NCI-H345 (cell line): Measurements from ENCODE around the gene ZNF37A.
"Not testable (repeated sequence)": the region's sequence is repeated elsewhere in the genome, so short reads cannot be mapped to it uniquely, and the experiment has no call there.

Experiments
- DNase-seq: peaks from one replicate; lab custom pipeline; 2025; lab: John Stamatoyannopoulos, UW

ZNF37A gene

DNA sequence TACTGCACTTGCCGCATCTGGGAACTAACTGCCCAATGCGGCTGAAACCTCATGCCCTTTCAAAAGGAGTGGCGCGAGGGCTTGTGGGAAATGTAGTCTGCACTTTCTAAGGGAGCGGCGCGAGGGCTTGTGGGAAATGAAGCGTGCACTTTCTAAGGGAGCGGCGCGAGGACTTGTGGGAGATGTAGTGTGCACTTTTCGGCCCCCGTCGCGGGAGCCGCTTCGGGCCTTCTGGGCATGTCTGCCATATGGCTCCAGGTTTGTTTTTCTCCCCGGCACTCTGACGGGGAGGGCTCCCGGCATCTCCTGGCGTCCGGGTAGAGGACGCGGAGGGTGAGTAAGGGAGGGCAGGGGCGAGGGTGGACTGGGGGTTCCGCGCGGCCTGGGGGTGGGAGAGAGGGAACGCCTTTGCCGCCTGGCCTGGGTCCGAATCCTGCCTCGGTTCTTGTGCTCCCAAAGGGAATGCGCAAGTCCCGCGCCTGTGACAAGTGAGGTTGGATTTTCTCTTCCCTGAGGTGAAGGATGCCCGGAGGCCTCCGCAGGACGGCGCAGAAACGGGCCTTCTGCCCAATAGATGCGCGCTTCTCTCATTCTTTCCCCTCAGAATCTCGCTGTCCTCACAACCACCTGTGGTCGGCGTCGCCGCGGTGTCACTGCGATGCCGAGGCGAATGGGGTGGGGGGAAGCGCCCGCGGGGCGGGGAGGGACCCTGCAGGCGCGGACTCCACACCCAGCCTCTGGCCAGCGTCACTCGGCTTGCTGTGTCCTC lies at the start of gene ZNF37A:
ZNF37A (plus strand) TSS at position 180 of the 769 bp plus-strand sequence. CDS start 2,281 bp downstream, outside the sequence.
- DNase-seq, result peak; percentile 94

DNA sequence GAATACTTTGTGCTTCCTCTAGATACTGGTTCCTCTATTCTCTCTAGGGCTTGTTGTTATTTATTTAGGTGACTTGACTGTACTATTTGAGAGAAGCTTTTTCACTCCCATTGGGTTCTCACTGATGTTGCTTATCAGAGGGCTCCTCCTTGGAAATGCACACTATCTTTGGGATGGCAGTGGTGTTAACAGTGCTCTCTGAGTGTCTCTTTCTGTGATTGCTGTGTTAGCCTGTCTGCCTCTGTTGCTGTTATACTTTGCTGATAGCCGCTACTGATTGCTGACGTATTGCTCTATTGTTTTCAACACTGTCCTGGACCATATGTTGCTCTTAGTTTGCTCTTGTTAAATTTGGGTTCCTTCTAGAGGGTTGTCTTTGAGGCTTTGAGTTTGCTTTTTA lies 49.0 kb upstream of the ZNF37A start:
- DNase-seq, result no peak

DNA sequence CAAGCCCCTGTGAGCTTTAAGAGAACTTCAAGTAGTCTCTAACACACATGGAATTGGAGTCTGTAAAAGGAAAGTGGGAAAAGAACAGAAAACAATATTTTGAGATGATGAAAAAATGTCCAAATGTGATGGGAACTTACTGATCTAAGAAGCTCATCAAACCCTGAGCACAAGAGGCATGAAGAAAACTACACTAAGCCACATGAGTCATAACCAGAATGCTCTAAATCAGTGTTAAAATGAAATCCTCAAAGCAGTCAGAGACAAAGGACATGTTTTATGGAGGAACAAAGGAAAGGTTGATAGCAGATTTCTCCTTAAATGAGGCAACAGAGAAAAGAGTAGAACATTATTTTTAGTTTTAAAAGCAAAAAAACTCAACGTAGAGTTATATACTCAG lies 46.5 kb upstream of the ZNF37A start:
- DNase-seq, result no peak

DNA sequence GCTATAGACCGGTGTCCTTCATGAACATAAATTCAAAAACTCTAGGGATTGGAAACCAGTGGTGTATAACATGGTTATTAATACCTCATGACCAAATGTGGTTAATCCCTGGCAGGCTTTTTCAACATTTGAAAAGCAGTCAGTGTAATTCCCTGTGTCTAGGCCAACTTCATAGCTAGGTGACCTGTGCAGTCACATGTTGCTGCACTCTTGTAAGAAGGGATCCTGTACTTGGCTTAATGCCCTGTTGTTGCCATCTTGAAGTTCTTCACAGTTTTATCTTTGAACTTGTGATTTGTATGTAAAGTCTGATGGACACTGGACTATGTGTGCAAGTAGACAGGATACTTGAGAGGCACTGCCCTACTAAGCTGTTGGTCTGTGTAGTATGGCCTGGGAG lies 43.9 kb upstream of the ZNF37A start:
- DNase-seq, result no peak

- no peak for DNase-seq
These were observed 39.8 kb upstream of the ZNF37A start for GRCh38 chr10:38054361-38054797.

DNA sequence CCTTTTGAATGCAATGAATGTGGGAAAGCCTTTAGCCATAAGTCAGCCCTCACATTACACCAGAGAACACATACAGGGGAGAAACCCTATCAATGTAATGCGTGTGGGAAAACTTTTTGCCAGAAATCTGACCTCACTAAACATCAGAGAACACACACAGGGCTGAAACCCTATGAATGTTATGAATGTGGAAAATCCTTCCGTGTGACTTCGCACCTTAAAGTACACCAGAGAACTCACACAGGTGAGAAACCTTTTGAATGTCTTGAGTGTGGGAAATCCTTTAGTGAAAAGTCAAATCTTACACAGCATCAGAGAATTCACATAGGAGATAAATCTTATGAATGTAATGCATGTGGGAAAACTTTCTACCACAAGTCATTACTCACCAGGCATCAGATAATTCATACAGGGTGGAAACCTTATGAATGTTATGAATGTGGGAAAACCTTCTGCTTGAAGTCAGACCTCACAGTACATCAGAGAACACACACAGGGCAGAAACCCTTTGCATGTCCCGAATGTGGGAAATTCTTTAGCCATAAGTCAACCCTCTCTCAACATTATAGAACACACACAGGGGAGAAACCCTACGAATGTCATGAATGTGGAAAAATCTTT lies 38.8 kb upstream of the ZNF37A start:
- DNase-seq, result not testable (repeated sequence)

GRCh38 chr10:38069663-38070062 lies 24.5 kb upstream of the ZNF37A start:
- DNase-seq, result not testable (repeated sequence)

- no peak for DNase-seq
These were observed 23.6 kb upstream of the ZNF37A start for GRCh38 chr10:38070501-38070900.

- DNase-seq, result no peak
These were observed 21.6 kb upstream of the ZNF37A start for GRCh38 chr10:38072552-38072951.

DNA sequence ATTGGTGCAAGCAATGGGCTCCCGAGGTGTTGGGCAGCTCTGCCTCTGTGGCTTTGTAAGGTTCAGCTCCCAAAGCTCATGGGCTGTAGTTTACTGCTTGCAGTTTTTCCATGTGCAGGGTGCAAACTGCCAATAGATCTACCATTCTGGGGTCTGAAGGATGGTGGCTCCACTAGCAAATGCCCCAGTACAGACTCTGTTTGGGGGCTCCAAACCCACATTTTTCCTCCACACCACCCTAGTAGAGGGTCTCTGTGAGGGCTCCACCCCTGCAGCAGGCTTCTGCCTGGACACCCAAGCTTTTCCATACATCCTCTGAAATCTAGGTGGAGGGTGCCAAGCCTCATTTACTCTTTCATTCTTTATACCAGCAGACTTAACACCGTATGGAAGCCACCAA lies 17.4 kb upstream of the ZNF37A start:
- no peak for DNase-seq

- DNase-seq, result not testable (repeated sequence)
These were observed 819 bp upstream of the ZNF37A start for GRCh38 chr10:38093318-38093717.

DNA sequence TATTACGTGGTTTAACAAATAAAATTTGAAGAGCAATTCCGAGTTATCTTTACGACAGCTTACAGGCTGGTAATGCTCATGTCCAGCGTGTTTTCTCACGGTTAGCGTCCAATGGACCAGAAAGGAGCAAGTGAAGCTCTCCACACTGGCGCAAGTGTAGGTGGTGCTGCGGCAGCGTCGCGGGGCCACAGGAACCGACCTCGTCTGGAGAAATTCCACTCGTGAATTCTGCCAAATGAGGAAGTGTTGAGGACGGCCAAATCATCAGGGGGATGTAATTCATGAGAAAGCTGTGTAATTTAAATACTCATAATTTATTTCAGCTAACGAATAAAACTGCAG lies 350 bp upstream of the ZNF37A start:
- DNase-seq, result no peak

- DNase-seq, result no peak
These were observed 914 bp downstream of the ZNF37A start for GRCh38 chr10:38094927-38095574.

GRCh38 chr10:38102880-38103279 lies 8.7 kb downstream of the ZNF37A start:
- DNase-seq, result no peak

DNA sequence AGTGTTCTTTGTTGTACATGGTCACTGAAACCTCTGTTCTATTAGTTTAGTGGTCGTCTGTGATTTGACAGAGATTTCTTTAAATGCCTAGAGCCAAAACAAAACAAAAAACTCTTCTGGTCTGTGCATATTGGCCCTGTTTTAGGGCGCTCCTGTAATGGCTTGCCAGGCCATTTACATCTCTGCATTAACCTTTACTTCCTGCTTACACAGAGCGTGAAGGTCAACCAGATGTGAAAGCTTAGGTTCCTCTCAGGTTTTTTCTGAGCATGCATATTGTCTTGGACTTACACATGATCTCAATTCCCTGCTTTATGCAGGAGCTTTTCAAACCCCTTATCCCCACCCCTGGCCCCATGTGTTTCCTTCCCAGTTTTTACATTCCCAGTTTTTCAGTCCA lies 9.6 kb downstream of the ZNF37A start:
- DNase-seq, result no peak

GRCh38 chr10:38112159-38112558 lies 18.0 kb downstream of the ZNF37A start:
- no peak for DNase-seq

DNA sequence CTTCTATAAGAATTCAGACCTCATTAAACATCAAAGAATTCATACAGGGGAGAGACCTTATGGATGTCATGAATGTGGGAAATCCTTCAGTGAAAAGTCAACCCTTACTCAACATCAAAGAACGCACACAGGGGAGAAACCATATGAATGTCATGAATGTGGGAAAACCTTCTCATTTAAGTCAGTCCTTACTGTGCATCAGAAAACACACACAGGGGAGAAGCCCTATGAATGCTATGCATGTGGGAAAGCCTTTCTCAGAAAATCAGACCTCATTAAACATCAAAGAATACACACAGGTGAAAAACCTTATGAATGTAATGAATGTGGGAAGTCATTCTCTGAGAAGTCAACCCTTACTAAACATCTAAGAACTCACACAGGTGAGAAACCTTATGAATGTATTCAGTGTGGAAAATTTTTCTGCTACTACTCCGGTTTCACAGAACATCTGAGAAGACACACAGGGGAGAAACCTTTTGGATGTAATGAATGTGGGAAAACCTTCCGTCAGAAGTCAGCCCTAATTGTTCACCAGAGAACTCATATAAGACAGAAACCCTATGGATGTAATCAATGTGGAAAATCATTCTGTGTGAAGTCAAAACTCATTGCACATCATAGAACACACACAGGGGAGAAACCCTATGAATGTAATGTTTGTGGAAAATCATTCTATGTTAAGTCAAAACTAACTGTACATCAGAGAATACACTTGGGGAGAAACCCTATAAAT lies 24.1 kb downstream of the ZNF37A start:
- DNase-seq, result no peak

- DNase-seq, result no peak
These were observed 24.9 kb downstream of the ZNF37A start for GRCh38 chr10:38119038-38119437.

DNA sequence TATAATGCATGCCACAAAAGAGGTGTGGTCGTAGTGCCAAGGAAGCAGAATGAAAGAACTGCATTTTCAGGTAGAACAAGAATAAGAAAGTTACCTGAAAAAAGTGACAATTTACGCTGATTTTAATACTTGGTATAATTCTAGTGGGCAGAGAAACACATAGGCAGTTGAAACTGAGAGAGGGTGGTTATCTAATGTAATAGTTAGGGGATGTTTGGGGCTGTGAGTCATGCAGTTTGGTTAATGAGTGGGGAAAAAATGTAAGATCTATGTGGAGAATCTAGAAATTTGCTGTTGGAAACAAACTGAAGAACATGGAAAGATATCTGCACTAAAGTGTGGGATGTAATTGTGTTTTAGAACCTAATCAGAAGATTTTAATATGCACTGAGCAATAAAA lies 33.7 kb downstream of the ZNF37A start:
- DNase-seq, result no peak

GRCh38 chr10:38143587-38143986 lies 49.5 kb downstream of the ZNF37A start:
- no peak for DNase-seq

DNA sequence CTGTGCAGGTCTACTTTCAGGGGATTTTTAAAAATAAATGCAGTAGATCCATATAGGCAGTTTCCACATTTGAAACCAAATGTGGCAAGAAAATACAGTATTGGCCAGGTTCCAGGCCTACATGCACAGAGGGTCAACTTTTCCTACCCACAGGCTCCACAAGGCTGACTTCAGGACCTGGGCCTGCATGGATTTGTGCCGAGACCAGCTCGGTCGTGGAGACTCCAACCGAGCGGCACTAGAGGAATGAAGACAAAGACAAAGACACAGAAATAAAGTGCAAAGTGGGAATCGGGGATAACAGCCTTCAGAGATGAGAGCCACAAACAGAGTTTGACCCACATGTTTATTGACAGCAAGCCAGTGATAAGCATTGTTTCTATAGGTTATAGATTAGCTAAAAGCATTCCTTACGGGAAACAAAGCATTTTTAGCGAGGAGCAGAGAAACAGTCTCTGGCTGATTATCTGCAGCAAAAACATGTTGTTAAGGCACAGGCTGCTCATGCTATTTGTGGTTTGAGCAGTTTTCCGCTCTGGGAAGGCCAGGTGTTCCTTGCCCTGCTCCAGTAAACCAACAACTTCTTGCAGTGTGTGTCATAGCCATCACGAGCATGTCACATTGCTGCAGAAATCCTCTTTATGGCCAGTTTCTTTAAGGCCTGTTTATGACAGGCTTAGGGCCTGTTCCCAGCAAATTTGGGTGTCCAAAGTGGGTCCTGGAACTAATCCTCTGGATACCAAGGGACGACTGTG lies 52.6 kb downstream of the ZNF37A start:
- DNase-seq, result no peak

GRCh38 chr10:38147686-38148085 lies 53.5 kb downstream of the ZNF37A start:
- no peak for DNase-seq
